ENCODE results near the gene NKG7.
A peak's percentile ranks its signal among the peaks of the same experiment; 100 is the strongest.

GRCh38 chr19:51417107-51417809 lies 44.8 kb upstream of the NKG7 start, which contains the start of gene SIGLEC10:
- no peak for TF ChIP-seq CTCF (IDR thresholded peaks at IDR 0.05; ENCODE audit: insufficient read depth, low read length)
- no peak for TF ChIP-seq GABPA (IDR thresholded peaks at IDR 0.05; ENCODE audit: low read depth)
- TF ChIP-seq POLR2AphosphoS5 (IDR thresholded peaks at IDR 0.05; ENCODE audit: low read depth) = peak; percentile 70; the same call in 1 of the 2 replicates
- TF ChIP-seq REST (IDR thresholded peaks at IDR 0.05; ENCODE audit: insufficient replicate concordance, low read depth) = no peak

Data from HL-60 (cell line).